ENCODE measurements around the gene FOXL1.

- TF ChIP-seq CTCF (IDR thresholded peaks at IDR 0.05): no peak
- no peak for TF ChIP-seq POLR2A (IDR thresholded peaks at IDR 0.05)
Measured at GRCh38 chr16:86565644-86566511, 12.5 kb upstream of the FOXL1 start.

Measured in suprapubic skin (tissue), 3 donors.